ENCODE data around the gene KRT13.

Gene KRT13

DNA sequence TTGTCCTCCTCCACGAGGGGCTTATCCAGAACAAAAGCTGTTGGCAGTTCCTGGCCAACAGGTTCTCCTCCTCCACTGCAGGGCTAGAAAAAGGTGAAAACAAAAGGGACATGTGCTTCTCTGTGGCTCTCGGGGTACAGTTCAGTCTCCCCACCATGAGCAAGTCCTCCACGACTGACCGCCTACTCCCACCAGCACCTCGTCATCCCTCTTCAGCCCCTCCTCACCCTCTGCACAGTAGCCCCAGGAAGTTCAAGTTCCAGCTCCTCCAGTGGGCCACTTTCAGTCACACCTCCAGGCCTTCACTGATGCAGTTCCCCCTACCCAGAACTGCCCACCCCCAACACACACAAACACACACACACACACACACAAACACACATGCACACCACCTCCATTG lies 47.0 kb upstream of the KRT13 start:
- Histone ChIP-seq H3K9me2 (ENCODE audit: low read depth, low read length) (no peaks in the 10 kb centered on the region), H3K27me3 (ENCODE audit: insufficient read depth, low read length) (0 out of 2 replicates have a peak, but pooled peaks cover 6% of the 10 kb centered on the region), H3K4me2 (ENCODE audit: low read length) (no peak overlapping the region), H3F3A (ENCODE audit: insufficient read depth, low read length) (no peaks in the 10 kb centered on the region), H2AFZ (ENCODE audit: low read length) (no peak overlapping the region), H3K4me3 (ENCODE audit: low read depth, low read length, poor library complexity, severe bottlenecking) (no peak overlapping the region), H3K4me1 (ENCODE audit: insufficient read depth, low read length, severe bottlenecking) (no peaks in the 10 kb centered on the region), H3K36me3 (ENCODE audit: insufficient read depth, low read length) (no peaks in the 10 kb centered on the region), H4K20me1 (ENCODE audit: insufficient read depth, low read length) (no peaks in the 10 kb centered on the region), H3K27ac (ENCODE audit: low read depth, low read length, poor library complexity, severe bottlenecking) (no peak overlapping the region), H3K9ac (ENCODE audit: low read length) (no peak overlapping the region), H3K9me3 (ENCODE audit: low read length) (no peaks in the 10 kb centered on the region), H3K79me2 (ENCODE audit: insufficient read depth, low read length) (no peaks in the 10 kb centered on the region)
- no peak for TF ChIP-seq EZH2 (IDR thresholded peaks at IDR 0.05; ENCODE audit: borderline replicate concordance, low read length)
- TF ChIP-seq, protein P1, sequence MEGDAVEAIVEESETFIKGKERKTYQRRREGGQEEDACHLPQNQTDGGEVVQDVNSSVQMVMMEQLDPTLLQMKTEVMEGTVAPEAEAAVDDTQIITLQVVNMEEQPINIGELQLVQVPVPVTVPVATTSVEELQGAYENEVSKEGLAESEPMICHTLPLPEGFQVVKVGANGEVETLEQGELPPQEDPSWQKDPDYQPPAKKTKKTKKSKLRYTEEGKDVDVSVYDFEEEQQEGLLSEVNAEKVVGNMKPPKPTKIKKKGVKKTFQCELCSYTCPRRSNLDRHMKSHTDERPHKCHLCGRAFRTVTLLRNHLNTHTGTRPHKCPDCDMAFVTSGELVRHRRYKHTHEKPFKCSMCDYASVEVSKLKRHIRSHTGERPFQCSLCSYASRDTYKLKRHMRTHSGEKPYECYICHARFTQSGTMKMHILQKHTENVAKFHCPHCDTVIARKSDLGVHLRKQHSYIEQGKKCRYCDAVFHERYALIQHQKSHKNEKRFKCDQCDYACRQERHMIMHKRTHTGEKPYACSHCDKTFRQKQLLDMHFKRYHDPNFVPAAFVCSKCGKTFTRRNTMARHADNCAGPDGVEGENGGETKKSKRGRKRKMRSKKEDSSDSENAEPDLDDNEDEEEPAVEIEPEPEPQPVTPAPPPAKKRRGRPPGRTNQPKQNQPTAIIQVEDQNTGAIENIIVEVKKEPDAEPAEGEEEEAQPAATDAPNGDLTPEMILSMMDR (IDR thresholded peaks at IDR 0.05; ENCODE audit: low read length), result no peak

DNA sequence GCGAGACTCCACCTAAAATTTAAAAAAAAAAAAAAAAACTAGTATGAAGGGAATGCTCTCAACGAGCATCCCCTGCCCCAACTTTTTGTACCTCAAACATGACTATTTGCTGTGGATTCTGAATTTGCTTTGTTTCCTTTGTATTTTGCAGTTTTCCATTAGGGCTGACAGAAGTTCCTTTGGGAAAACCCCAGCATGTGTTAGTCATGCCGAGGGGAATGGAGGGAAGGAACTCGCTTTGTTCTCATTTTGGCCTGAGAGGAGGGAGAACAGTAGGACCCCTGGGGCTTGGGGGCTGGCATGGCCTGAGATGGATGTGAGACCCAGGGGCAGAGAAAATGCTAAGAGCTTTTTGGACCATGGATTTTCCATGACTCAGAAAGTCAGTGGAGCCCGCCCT lies 46.0 kb upstream of the KRT13 start:
- no peaks in the 10 kb centered on the region for H3K79me2 ChIP-seq (ENCODE audit: insufficient read depth, low read length)
- H3K9me2 ChIP-seq (ENCODE audit: low read depth, low read length), result no peaks in the 10 kb centered on the region
- no peaks in the 10 kb centered on the region for H3F3A ChIP-seq (ENCODE audit: insufficient read depth, low read length)
- no peak overlapping the region for H3K27ac ChIP-seq (ENCODE audit: low read depth, low read length, poor library complexity, severe bottlenecking)
- H3K4me3 ChIP-seq (ENCODE audit: low read depth, low read length, poor library complexity, severe bottlenecking), result no peak overlapping the region
- no peaks in the 10 kb centered on the region for H3K36me3 ChIP-seq (ENCODE audit: insufficient read depth, low read length)
- H3K4me2 ChIP-seq (ENCODE audit: low read length), result no peak overlapping the region
- H3K27me3 ChIP-seq (ENCODE audit: insufficient read depth, low read length), result 0 out of 2 replicates have a peak, but pooled peaks cover 6% of the 10 kb centered on the region
- no peaks in the 10 kb centered on the region for H3K4me1 ChIP-seq (ENCODE audit: insufficient read depth, low read length, severe bottlenecking)
- no peak overlapping the region for H2AFZ ChIP-seq (ENCODE audit: low read length)
- no peak overlapping the region for H3K9ac ChIP-seq (ENCODE audit: low read length)
- no peak for TF ChIP-seq EZH2 (IDR thresholded peaks at IDR 0.05; ENCODE audit: borderline replicate concordance, low read length)
- TF ChIP-seq, protein P1 (IDR thresholded peaks at IDR 0.05; ENCODE audit: low read length), result no peak
- no peaks in the 10 kb centered on the region for H3K9me3 ChIP-seq (ENCODE audit: low read length)
- no peaks in the 10 kb centered on the region for H4K20me1 ChIP-seq (ENCODE audit: insufficient read depth, low read length)

DNA sequence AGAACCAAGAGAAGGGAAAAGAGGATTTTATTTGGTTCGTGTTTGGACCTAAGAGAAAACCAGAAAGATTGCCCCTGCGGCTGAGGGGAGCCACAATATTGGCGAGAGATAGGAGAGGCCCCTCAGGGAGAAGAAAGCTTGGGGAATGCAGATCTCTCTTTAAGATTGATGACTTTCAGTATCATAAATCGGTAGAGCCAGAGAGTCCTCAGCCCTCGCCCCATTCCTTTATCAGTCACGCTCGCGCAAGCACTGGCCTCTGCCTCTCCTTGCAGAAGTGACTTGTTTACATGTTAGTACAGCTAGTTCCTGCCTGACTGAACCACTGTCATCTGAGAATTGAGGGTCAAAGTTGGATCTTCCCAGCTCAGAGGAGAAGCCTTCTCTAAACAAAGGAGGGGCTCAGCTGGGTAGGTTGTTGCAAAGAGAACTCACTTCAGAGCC lies 44.2 kb upstream of the KRT13 start:
- Histone ChIP-seq H3F3A (ENCODE audit: insufficient read depth, low read length) (no peaks in the 10 kb centered on the region), H3K4me2 (ENCODE audit: low read length) (no peak overlapping the region)

More for the DNA sequence above, 44.2 kb upstream of the KRT13 start:
- 0 out of 2 replicates have a peak, but pooled peaks cover 6% of the 10 kb centered on the region for H3K27me3 ChIP-seq (ENCODE audit: insufficient read depth, low read length)
- H3K4me3 ChIP-seq (ENCODE audit: low read depth, low read length, poor library complexity, severe bottlenecking), result no peak overlapping the region
- no peaks in the 10 kb centered on the region for H3K9me3 ChIP-seq (ENCODE audit: low read length)
- H4K20me1 ChIP-seq (ENCODE audit: insufficient read depth, low read length), result no peaks in the 10 kb centered on the region
- H3K27ac ChIP-seq (ENCODE audit: low read depth, low read length, poor library complexity, severe bottlenecking), result no peak overlapping the region
- no peaks in the 10 kb centered on the region for H3K79me2 ChIP-seq (ENCODE audit: insufficient read depth, low read length)
- H2AFZ ChIP-seq (ENCODE audit: low read length), result no peak overlapping the region
- no peaks in the 10 kb centered on the region for H3K36me3 ChIP-seq (ENCODE audit: insufficient read depth, low read length)
- no peaks in the 10 kb centered on the region for H3K4me1 ChIP-seq (ENCODE audit: insufficient read depth, low read length, severe bottlenecking)
- no peaks in the 10 kb centered on the region for H3K9me2 ChIP-seq (ENCODE audit: low read depth, low read length)
- no peak for TF ChIP-seq EZH2 (IDR thresholded peaks at IDR 0.05; ENCODE audit: borderline replicate concordance, low read length)
- TF ChIP-seq, protein P1 (IDR thresholded peaks at IDR 0.05; ENCODE audit: low read length), result no peak
- H3K9ac ChIP-seq (ENCODE audit: low read length), result no peak overlapping the region

Measured in OCI-LY1 (cell line).